NCI-H2196 treated with DMSO at 0.1 percent for 48 hours (cell line): Measurements from ENCODE around the gene MAPK11.

Source experiments
- DNase-seq: peaks from one replicate; lab custom pipeline; 2025; ENCODE audit not compliant: unreplicated experiment; lab: John Stamatoyannopoulos, UW

The MAPK11 gene

DNA sequence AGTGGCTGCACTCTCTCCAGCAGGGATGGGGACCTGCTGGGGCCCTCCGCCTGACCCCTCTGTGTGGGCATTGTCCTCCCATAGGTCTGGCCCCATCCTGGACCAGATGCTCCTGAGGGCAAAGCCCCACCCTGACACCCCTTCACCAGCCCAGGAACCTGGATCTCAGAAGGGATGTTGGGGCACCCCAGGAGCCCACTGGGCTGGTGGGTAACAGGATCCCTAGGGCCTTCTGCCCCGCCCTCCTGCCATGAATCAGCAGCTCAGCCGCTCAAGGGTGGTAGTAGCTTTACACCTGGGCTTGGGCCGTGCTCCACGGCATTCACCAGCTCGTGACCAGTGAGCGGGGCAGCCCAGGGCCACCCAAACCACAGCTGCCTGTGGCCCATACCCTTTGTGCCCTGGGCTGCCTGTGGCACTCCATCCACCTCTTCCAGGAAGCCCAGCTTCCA lies 7.7 kb downstream of the MAPK11 start:
- no peak for DNase-seq

DNA sequence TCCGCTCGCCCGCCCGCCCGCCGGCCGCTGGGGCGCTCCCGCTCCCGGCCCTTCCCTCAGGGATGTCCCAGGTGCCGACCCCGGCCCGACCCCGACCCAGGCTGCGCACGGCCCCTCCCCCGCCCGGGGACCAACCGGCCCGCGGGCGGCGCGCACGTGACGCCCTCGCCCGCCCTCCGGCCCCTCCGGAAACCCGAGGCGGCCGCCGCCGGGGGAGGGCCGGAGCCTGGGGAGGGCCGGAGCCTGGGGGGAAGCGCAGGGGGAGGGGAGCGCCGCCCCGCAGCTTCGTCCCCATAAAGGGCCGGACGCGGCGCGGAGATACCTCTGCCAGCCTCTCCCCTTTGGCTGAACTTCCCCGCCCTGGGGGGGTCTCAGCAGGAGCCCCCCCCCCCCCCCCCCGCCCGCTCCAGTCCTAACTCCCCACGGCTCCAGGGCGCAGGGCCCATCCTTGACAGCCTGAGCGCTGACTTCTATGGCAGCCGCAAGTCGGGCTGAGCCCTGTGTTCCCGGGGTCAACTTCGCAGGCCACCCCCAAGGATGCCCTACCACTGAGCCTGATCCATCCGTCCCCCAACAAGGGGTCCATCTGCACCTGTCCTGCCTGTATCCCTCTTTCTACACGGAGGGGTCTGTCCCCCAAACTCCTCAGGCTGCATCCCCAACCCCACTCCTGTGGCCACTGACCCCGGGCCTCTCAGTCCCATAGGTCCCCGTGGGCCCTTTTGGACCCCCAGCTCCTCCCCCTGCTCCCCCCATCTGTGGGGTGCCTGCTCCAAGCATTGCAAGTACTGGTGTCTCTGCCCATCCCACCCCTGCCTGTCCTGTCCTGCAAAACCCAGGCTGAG lies 8.3 kb downstream of the MAPK11 start, which contains the start of gene MAPK12:
TSS of gene MAPK12 (minus strand) at position 69 of the 845 bp plus-strand sequence. CDS start 174 bp downstream, outside the sequence.
- DNase-seq = no peak

DNA sequence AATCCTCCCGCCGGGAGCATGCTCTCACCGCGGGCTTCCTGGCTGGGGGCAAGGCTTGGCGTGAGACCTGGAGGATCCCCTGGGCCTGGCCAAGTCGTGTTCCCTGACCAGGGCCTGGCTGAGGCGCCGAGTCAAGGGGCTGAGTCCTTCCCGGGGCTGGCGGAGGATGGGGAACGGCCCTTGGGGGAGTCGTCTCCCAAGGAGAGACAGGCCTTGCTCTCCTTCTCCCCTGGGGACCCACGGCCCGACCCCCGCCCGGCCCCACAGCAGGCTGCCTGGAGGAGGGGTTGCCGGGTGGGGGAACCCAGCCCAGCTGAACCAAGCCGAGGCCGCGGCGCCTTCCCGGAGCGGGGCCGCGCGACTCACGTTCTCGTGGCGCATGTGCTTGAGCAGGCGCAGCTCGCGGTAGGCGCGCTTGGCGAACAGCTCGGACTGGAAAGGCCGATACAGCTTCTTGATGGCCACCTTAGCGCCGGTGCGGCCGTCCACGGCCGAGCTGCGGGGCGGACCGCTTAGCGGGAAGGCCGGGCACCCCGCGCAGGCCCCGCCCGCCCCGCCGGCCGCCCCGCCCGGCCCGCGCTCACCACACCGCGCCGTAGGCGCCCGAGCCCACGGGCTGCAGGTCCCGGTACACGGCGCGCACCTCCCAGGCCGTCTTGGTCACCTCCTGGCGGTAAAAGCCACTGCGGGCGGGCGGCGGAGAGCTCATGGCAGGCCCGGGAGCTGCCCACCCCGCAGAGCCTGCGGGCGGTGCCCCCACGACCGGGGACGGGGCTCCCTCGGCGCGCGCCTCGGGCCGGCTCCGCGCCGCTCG lies 9.2 kb downstream of the MAPK11 start:
- DNase-seq = no peak

DNA sequence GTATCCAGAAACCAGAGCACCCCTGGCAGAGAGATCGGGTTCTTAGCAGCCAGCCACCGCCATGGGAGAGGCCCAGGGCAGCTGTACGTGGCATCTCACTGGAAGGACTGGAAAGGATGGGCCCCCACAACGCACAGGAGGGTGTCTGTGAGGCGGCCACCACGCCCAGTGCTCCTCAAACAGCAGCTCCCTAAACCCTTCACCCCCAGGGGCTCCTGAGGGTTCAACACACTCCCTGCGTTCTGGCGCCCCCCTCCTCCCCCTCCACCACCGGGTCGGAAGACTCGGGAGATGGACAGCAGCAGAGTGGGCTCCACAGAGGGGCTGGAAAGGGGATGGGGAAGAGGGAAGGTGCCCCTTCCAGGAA lies 9.8 kb downstream of the MAPK11 start:
- no peak for DNase-seq

DNA sequence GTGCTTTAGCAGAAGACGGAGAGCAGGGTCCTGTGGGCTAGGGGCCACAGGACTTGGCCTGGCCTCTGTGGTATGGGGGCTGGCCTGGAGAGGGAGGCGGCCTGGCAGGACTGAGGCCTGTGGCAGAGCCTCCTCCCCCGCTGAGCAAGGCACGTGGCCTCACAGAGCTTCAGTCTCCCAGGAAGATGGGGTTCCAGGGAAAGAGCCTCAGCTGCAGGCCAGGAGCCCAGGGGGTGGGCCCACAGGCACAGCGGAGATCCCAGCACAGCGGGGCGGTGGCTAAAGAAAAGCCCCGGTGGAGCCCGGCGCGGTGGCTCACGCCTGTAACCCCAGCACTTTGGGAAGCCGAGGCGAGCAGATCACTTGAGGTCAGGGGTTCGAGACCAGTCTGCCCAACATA lies 10.9 kb downstream of the MAPK11 start:
- DNase-seq = no peak

DNA sequence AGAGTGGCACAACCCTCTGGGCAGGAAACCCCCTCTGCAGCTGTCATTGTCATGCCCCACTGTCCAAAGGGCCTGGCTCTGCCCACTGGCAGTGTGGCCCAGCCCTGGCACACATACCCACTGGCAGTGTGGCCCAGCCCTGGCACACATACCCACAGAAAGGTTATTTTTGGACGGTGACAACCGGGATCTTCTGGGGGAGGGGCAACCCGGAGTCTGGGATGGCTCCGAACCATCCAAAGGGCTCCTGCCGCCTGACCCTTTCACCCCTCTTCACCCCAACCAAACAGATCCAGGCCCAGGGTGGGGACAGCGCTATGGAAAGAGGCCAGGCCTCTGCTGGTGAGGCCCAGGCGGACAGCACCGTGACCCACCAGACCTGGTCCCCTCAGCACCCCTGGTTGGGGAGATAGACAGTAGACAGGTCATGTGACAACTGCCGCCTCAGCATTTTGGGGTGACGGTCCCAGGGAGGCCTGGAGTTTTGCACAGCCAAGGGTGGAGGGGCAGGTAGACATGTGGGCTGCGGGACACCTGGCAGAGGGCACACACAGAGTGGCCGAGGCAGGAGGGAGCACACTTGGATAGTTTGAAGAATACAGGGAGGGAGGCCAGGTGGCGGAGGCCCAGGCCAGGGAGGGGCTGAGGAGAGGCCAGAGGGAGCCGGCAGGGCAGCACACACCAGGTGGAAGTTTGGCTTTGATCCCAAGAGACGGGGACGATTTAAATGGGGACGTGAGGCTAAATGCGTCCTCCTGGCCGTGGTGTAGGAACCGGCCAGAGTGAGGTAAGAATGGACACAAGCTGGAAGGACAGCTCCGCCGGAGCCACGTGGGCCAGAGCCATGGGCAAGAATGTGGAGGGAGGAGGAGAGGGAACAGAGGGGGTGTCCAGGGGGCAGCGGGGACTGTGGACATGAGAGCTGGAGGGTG lies 11.6 kb downstream of the MAPK11 start:
- DNase-seq = no peak

DNA sequence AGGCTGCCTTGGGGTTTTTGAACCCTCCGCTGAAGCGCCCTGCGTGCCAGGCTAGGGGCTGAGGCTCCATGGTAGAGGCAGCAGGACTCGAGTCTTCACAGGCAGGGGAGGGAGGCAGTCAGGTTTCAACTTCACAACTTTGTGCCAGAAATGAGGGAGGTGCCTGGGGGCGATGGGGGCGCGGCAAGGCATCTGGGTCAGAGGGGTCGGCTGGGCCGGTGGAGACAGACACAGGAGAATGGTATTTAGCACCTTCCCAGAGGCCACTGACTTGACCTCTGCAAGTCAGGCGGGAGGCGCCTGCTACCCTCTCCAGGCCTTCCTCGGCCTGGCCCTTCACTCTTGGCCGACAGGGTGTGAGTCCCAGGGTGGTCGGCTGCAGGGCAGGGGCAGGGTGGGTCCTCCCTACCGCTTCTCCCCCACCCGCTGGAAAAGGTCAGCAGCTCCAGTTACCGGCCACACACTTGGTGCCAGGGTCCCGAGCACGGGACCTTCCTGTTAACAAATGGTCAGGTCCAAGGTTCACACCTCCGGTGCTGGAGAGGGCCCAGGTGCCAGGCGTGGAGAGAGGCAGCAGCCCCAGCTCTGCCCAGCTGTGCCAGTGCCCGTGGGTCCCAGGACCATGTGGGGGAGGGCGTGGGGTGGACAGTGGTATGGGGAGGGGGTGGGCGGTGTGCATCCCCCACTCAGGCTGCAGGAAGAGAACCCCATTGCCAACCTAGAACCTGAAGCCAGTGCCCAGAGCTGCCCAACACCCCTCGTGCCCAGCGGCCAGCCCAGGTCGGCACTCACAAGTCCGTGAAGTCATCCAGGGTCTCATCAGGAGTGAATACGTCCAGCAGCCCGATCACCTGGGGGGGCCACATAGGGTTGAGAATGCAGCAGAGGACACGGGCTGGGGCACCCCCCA lies 12.5 kb downstream of the MAPK11 start:
- no peak for DNase-seq

GRCh38 chr22:50257041-50257440 lies 13.1 kb downstream of the MAPK11 start:
- DNase-seq = no peak

DNA sequence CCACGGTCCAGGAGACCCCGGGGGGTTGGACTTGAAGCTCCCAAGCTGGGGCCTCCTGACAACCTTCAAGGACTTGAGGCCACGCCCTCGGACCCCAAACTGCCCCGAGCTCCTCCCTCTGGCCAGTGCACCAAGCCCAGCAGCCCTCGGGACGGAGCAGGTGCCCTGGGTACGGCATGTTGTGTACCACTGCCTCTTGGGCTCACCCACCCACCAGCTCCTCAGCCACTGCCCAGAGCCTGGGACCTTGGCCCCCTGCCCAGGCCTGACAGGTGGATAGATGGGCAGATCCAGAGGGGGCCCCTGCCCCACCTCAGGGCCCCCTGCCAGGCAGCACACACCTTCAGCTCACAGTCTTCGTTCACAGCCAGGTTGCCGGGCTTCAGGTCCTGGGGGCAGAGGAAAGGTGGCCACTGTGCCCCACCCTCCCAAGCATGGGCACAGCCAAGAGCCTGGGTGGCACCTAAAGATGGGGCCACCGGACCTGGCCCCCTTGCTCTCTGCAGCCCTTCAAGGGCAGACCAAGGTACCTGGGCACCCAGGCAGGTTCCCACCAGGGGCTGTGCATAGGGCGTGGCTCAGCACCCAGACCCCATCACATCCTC lies 13.8 kb downstream of the MAPK11 start:
- DNase-seq = no peak

GRCh38 chr22:50255607-50256006 lies 14.6 kb downstream of the MAPK11 start:
- no peak for DNase-seq

- DNase-seq = no peak
Measured at GRCh38 chr22:50255099-50255498, 15.1 kb downstream of the MAPK11 start.

DNA sequence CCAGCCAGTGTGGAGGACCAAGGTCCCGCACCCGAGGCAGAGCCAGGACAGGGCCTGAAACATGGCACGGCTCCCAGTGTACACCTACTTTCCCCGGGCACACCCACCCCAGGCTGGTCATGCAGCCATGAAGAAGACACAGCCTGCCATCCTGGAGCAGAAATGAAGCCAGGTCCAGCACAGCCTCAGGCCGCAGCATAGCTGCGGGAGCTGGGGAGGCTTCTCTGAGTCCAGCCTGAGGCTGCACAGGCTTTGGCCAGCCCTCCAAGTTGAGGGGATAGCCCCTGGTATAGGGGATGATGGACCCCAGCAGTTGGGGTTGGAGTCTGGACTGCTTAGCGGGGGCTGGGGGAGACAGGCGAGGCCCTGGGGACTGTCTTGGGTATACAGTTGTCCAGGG lies 16.2 kb downstream of the MAPK11 start:
- DNase-seq = no peak

- DNase-seq = no peak
Measured at GRCh38 chr22:50253046-50253915, 16.9 kb downstream of the MAPK11 start.

DNA sequence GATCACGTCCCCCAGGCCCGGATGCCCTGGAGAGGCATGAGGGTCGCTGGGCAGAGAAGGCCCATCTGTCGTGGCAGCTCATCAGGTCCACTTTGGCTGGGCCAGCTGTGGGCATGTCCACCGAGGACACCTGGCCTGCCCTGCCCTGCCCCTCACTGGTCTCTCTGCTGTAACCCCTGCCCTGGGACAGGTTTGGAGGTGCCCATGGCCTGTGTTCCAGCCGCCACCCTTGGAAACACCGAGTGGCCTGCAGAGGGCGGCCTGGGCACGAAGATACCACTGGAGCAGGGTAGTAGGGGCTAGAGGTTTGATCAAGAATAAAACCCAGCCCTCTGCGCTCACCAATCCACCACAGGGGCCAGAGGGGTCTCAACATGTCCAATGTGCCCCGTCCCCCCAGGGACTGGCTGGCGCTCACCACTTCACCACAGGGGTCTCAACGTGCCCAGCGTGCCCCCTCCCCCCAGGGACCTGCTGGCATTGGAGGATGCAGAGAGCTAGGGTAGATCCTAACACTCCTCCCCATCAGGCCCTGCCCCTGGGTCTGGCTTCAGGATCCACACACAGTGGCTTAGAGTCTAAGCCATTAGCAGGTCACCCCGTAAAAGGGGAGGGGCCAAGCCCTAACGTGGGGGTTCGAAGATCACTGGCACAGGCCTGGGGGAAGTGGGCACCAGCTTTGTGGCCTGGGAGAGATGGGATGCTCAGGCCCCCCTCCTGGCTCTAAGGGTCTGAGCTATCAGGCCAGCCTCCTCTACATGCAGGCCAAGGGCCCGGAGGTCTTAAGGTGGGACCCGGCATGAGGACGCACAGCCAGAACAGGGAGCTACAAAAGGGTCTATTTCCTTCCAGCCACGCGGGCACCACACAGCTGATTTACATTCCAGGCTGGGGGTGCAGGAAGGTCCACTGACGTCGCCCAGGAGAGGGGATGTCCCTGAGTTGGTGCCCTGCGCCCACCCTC lies 17.8 kb downstream of the MAPK11 start:
- DNase-seq = no peak

DNA sequence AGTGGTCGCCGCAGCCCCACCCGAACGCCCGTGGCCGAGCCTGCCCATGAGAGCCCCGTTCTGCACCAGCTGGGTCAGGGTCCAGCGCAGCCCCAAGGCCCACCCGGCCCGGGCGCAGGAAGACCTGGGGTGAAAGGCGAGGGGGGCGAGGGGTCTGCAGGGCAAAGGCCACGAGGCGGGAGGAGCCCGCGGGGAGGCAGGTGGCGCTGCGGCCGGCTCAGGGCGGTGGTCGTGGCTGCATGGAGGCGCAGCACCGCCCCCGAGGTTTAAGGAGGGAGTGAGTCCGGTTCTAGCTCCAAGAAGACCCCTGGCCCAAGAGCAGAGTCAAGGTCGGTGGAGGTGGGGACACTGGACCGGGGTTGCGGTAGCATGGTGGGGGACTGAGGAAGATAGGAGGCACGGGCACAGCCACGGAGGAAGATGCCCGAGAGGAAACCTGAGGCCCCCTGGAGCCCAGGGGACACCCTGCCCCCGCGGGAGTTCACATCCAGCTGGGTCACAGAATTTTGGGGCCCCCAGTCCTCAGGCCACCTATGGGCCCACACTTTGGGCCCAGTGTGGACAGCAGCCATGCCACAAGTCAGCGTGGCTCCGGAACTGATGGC lies 18.6 kb downstream of the MAPK11 start:
- DNase-seq = no peak

- no peak for DNase-seq
Measured at GRCh38 chr22:50250555-50251476, 19.4 kb downstream of the MAPK11 start, which contains the start of gene HDAC10. Gene HDAC10, minus strand, starts transcription at chr22:50251265. Its CDS starts 233 bp downstream, at chr22:50251032.
